A673 (cell line): ENCODE results near the gene CCDC85A.

ENCODE experiments used
- EZH2 ChIP-seq: fragments of 200-600 bp; sonication (generic); IDR thresholded peaks from 2 replicates; pipeline ENCODE4 v1.6.1; 2017; ENCODE audit warnings: borderline replicate concordance, low read depth, mild to moderate bottlenecking, mixed read lengths, antibody characterized with exemption, low read length; ENCODE audit not compliant: poor library complexity, severe bottlenecking
- TF ChIP-seq, protein P1 (sequence below): fragments of 300-800, 200-600 bp; sonication (generic); conservative IDR thresholded peaks from 2 replicates; pipeline ENCODE4 v1.5.1; 2017; ENCODE audit warnings: low read depth, mild to moderate bottlenecking, antibody characterized with exemption, low read length, moderate library complexity, mixed read lengths

DNA sequence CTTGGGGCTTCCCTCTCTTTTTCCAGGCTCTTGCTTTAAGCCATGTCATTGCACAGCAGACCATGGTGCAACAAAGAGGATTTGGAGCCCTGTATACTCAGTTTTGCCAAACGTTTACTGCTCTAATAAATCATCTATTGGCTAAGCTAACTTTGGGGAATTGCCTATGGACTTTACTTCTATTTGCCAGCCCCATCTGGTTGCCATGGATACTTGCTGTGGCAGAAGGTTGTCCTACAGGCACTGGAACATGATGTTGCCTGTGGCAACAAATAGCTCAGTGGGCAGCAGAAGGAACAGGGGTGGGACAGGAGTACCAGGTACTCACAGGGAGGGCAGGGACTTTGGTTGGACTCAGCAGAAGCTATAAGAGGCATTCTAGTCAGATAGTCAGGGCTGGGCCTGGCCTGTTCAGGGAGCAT lies 129.7 kb downstream of the CCDC85A start:
- TF ChIP-seq, protein P1, sequence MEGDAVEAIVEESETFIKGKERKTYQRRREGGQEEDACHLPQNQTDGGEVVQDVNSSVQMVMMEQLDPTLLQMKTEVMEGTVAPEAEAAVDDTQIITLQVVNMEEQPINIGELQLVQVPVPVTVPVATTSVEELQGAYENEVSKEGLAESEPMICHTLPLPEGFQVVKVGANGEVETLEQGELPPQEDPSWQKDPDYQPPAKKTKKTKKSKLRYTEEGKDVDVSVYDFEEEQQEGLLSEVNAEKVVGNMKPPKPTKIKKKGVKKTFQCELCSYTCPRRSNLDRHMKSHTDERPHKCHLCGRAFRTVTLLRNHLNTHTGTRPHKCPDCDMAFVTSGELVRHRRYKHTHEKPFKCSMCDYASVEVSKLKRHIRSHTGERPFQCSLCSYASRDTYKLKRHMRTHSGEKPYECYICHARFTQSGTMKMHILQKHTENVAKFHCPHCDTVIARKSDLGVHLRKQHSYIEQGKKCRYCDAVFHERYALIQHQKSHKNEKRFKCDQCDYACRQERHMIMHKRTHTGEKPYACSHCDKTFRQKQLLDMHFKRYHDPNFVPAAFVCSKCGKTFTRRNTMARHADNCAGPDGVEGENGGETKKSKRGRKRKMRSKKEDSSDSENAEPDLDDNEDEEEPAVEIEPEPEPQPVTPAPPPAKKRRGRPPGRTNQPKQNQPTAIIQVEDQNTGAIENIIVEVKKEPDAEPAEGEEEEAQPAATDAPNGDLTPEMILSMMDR, result no peak
- TF ChIP-seq EZH2, result no peak
